Activated naive CD8-positive, alpha-beta T cell treated with anti-CD3 and anti-CD28 coated beads, Interleukin-2, amount 50 U/mL, for 16 hours (primary cell): ENCODE data around the gene HSPA9.

Experiments used
- DNase-seq: peaks from one replicate; pipeline ENCODE4 v3.0.0-alpha.2; 2020; ENCODE audit warnings: low read depth, low spot score

Gene HSPA9

GRCh38 chr5:138595180-138595795 lies 20.1 kb upstream of the HSPA9 start:
- DNase-seq: no peak

GRCh38 chr5:138594305-138595058 lies 19.3 kb upstream of the HSPA9 start:
- DNase-seq: no peak

- no peak for DNase-seq
Observed at GRCh38 chr5:138588013-138588788, 13.0 kb upstream of the HSPA9 start.

- no peak for DNase-seq
Observed at GRCh38 chr5:138585157-138585556, 10.0 kb upstream of the HSPA9 start.

- DNase-seq: no peak
Observed at GRCh38 chr5:138583984-138584637, 8.9 kb upstream of the HSPA9 start.

- no peak for DNase-seq
Observed at GRCh38 chr5:138582959-138583358, 7.8 kb upstream of the HSPA9 start.

GRCh38 chr5:138580777-138581176 lies 5.6 kb upstream of the HSPA9 start:
- DNase-seq: no peak

GRCh38 chr5:138580001-138580400 lies 4.8 kb upstream of the HSPA9 start:
- DNase-seq: no peak

- DNase-seq: no peak
Observed at GRCh38 chr5:138579517-138579863, 4.3 kb upstream of the HSPA9 start.

GRCh38 chr5:138577452-138577851 lies 2.3 kb upstream of the HSPA9 start:
- DNase-seq: no peak

GRCh38 chr5:138574744-138575193 lies 432 bp downstream of the HSPA9 start:
- DNase-seq: no peak

- no peak for DNase-seq
Observed at GRCh38 chr5:138573949-138574670, 1.1 kb downstream of the HSPA9 start.

- no peak for DNase-seq
Observed at GRCh38 chr5:138573223-138573622, 2.0 kb downstream of the HSPA9 start.

GRCh38 chr5:138570871-138571270 lies 4.3 kb downstream of the HSPA9 start:
- no peak for DNase-seq

GRCh38 chr5:138569782-138570181 lies 5.4 kb downstream of the HSPA9 start:
- DNase-seq: no peak

- no peak for DNase-seq
Observed at GRCh38 chr5:138568061-138568824, 7.0 kb downstream of the HSPA9 start.

- DNase-seq: no peak
Observed at GRCh38 chr5:138566792-138567191, 8.4 kb downstream of the HSPA9 start.

- DNase-seq: no peak
Observed at GRCh38 chr5:138565100-138565821, 9.9 kb downstream of the HSPA9 start.

- no peak for DNase-seq
Observed at GRCh38 chr5:138564242-138564641, 11.0 kb downstream of the HSPA9 start.
